Fibroblast of lung (primary cell): Measurements from ENCODE around the gene ATP6V0D1.

Source experiments
- EZH2 ChIP-seq: IDR thresholded peaks from 2 replicates; pipeline ENCODE4 v1.5.1; 2012; ENCODE audit warnings: low read length, control low read depth, mild to moderate bottlenecking; ENCODE audit errors: missing control alignments
- TF ChIP-seq, protein P1 (sequence below), 2 donors: IDR thresholded peaks in 1 of 2; conservative IDR thresholded peaks in 1 of 2; 1 replicate in 1 of 2; 2 replicates in 1 of 2; pipeline ENCODE4 v1.5.1; 2011 to 2012; ENCODE audit warnings: low read length in 2 of 2, control low read depth in 1 of 2, inconsistent platforms in 1 of 2, low read depth in 1 of 2, mild to moderate bottlenecking in 1 of 2

GRCh38 chr16:67431775-67432505 lies 49.0 kb downstream of the ATP6V0D1 start:
- TF ChIP-seq, protein P1, sequence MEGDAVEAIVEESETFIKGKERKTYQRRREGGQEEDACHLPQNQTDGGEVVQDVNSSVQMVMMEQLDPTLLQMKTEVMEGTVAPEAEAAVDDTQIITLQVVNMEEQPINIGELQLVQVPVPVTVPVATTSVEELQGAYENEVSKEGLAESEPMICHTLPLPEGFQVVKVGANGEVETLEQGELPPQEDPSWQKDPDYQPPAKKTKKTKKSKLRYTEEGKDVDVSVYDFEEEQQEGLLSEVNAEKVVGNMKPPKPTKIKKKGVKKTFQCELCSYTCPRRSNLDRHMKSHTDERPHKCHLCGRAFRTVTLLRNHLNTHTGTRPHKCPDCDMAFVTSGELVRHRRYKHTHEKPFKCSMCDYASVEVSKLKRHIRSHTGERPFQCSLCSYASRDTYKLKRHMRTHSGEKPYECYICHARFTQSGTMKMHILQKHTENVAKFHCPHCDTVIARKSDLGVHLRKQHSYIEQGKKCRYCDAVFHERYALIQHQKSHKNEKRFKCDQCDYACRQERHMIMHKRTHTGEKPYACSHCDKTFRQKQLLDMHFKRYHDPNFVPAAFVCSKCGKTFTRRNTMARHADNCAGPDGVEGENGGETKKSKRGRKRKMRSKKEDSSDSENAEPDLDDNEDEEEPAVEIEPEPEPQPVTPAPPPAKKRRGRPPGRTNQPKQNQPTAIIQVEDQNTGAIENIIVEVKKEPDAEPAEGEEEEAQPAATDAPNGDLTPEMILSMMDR (conservative IDR thresholded peaks at IDR 0.05 in 1 of 2, IDR thresholded peaks at IDR 0.05 in 1 of 2; ENCODE audit: low read depth in 1 of 2, low read length in 2 of 2) = no peak
- TF ChIP-seq EZH2 = no peak
